Osteoblast (primary cell): ENCODE measurements around the gene PHACTR1. TPM values are rescaled to one million over a fixed set of nuclear protein-coding genes. Genes with fewer than 3 reads are reported as not detected.

Experiments
- DNase-seq: peaks from one replicate; pipeline ENCODE4 v3.0.0; 2011; ENCODE audit warnings: low spot score, mixed read lengths; ENCODE audit not compliant: insufficient read length; ENCODE audit errors: missing footprints
- H2AFZ ChIP-seq: 2 replicates; pipeline ENCODE4 v1.6.0; 2011; ENCODE audit warnings: mild to moderate bottlenecking, low read length
- H3K27ac ChIP-seq: 2 replicates; pipeline ENCODE4 v1.5.1; 2011; ENCODE audit warnings: mild to moderate bottlenecking, low read depth, low read length, moderate library complexity
- H3K27me3 ChIP-seq: 2 replicates; pipeline ENCODE4 v1.6.0; 2012; ENCODE audit warnings: mild to moderate bottlenecking, control low read depth, inconsistent platforms, low read length, moderate library complexity; ENCODE audit not compliant: insufficient read depth
- H3K36me3 ChIP-seq: 2 replicates; pipeline ENCODE4 v1.5.1; 2011; ENCODE audit warnings: mild to moderate bottlenecking, low read length, control low read depth, moderate library complexity; ENCODE audit not compliant: insufficient read depth
- H3K4me1 ChIP-seq: 2 replicates; pipeline ENCODE4 v1.5.1; 2011; ENCODE audit warnings: mild to moderate bottlenecking, low read length, control low read depth, moderate library complexity; ENCODE audit not compliant: insufficient read depth
- H3K4me2 ChIP-seq: 2 replicates; pipeline ENCODE4 v1.6.0; 2011; ENCODE audit warnings: mild to moderate bottlenecking, low read length; ENCODE audit not compliant: insufficient read depth
- H3K4me3 ChIP-seq: fragments of 200-600 bp; sonication (generic); 3 replicates; pipeline ENCODE4 v1.5.1; 2012; ENCODE audit warnings: mild to moderate bottlenecking, low read length, inconsistent platforms; ENCODE audit not compliant: insufficient read depth
- H3K79me2 ChIP-seq: 2 replicates; pipeline ENCODE4 v1.6.0; 2012; ENCODE audit warnings: mild to moderate bottlenecking, low read length, control low read depth, inconsistent platforms; ENCODE audit not compliant: insufficient read depth
- H3K9me3 ChIP-seq: 2 replicates; pipeline ENCODE4 v1.5.1; 2011; ENCODE audit warnings: low read depth, low read length, control low read depth
- H4K20me1 ChIP-seq: 2 replicates; pipeline ENCODE4 v1.6.0; 2012; ENCODE audit warnings: mild to moderate bottlenecking, low read length, control low read depth; ENCODE audit not compliant: insufficient read depth
- total RNA-seq: library from RNA; depleted of rRNA; stranded (reverse); fragments of >200 nt; gene quantifications from 2 replicates; pipeline ENCODE4 v1.2.3, GENCODE V29; 2012
- TF ChIP-seq, protein P1 (sequence below): IDR thresholded peaks from 2 replicates; pipeline ENCODE4 v1.5.1; 2011; ENCODE audit warnings: mild to moderate bottlenecking, low read depth, low read length, moderate library complexity; ENCODE audit errors: extremely low read depth

PHACTR1 gene
- total RNA-seq, 1 donor, result 0.36 TPM

- H3K4me2 ChIP-seq, result no peak overlapping the region
- no peaks in the 10 kb centered on the region for H3K79me2 ChIP-seq
- H3K9me3 ChIP-seq, result no peaks in the 10 kb centered on the region
- DNase-seq, result no peak
- H4K20me1 ChIP-seq, result no peaks in the 10 kb centered on the region
- H2AFZ ChIP-seq, result no peak overlapping the region
- H3K4me1 ChIP-seq, result no peaks in the 10 kb centered on the region
- H3K36me3 ChIP-seq, result no peaks in the 10 kb centered on the region
- TF ChIP-seq, protein P1, sequence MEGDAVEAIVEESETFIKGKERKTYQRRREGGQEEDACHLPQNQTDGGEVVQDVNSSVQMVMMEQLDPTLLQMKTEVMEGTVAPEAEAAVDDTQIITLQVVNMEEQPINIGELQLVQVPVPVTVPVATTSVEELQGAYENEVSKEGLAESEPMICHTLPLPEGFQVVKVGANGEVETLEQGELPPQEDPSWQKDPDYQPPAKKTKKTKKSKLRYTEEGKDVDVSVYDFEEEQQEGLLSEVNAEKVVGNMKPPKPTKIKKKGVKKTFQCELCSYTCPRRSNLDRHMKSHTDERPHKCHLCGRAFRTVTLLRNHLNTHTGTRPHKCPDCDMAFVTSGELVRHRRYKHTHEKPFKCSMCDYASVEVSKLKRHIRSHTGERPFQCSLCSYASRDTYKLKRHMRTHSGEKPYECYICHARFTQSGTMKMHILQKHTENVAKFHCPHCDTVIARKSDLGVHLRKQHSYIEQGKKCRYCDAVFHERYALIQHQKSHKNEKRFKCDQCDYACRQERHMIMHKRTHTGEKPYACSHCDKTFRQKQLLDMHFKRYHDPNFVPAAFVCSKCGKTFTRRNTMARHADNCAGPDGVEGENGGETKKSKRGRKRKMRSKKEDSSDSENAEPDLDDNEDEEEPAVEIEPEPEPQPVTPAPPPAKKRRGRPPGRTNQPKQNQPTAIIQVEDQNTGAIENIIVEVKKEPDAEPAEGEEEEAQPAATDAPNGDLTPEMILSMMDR, result no peak
- H3K27ac ChIP-seq, result no peak overlapping the region
- H3K4me3 ChIP-seq, result no peak overlapping the region
- no peaks in the 10 kb centered on the region for H3K27me3 ChIP-seq
These were observed 556.8 kb downstream of the PHACTR1 start for GRCh38 chr6:13273202-13273930.

GRCh38 chr6:13273931-13274706 is 557.6 kb downstream of the PHACTR1 start:
- no peaks in the 10 kb centered on the region for H3K79me2 ChIP-seq
- no peaks in the 10 kb centered on the region for H4K20me1 ChIP-seq
- H3K36me3 ChIP-seq, result no peaks in the 10 kb centered on the region
- no peak for DNase-seq
- H3K4me3 ChIP-seq, result no peak overlapping the region
- H3K4me1 ChIP-seq, result no peaks in the 10 kb centered on the region
- H3K27ac ChIP-seq, result no peak overlapping the region
- no peaks in the 10 kb centered on the region for H3K27me3 ChIP-seq
- H3K9me3 ChIP-seq, result no peaks in the 10 kb centered on the region
- no peak overlapping the region for H2AFZ ChIP-seq
- no peak overlapping the region for H3K4me2 ChIP-seq
- TF ChIP-seq, protein P1, result no peak

DNA sequence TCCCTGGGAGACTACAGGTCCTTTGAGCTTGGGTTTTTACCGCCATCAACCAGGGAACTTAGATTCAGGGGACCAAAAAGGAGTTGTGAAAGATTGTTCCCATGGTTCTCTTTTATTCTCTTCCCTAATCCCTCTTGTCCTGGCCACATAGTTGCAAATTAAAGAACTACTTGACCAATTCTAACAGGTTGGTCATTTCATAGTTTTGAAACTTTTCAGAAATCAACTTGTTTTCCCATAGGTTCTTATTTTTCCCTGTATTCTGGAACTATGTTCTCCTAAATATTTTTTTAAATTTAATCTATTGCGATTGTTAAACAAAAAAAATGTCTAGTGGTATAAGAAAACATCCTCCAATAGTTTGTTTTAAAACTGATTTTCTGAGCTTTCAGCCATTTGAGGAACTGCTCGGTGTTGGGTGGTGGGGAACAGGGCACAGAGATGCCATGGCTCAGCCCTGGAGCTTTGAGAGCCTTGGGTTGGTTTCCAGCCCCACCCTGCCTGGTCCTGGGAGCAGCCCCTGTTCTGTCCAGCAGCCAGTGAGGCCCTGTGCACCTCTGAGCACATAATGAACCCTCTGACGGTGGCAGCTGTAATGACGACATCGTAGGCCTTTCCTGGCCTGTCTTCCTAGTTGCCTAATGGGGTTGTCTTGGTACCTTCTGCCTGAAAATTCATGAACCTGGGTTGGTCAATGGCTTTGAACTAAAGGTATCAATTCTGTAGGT is 558.3 kb downstream of the PHACTR1 start:
- no peaks in the 10 kb centered on the region for H3K4me1 ChIP-seq
- H3K27ac ChIP-seq, result no peak overlapping the region
- no peaks in the 10 kb centered on the region for H3K9me3 ChIP-seq
- H3K4me2 ChIP-seq, result no peak overlapping the region
- no peaks in the 10 kb centered on the region for H3K36me3 ChIP-seq
- no peaks in the 10 kb centered on the region for H3K79me2 ChIP-seq
- no peak overlapping the region for H2AFZ ChIP-seq
- no peaks in the 10 kb centered on the region for H3K27me3 ChIP-seq
- no peaks in the 10 kb centered on the region for H4K20me1 ChIP-seq
- no peak overlapping the region for H3K4me3 ChIP-seq
- DNase-seq, result no peak
- TF ChIP-seq, protein P1, result no peak
